ENCODE data around the gene SNRPA. TPM values are rescaled to one million over a fixed set of nuclear protein-coding genes. Genes with fewer than 3 reads are reported as not detected.

The SNRPA gene
- total RNA-seq, 1 donor from 2014 or later: 126 TPM

DNA sequence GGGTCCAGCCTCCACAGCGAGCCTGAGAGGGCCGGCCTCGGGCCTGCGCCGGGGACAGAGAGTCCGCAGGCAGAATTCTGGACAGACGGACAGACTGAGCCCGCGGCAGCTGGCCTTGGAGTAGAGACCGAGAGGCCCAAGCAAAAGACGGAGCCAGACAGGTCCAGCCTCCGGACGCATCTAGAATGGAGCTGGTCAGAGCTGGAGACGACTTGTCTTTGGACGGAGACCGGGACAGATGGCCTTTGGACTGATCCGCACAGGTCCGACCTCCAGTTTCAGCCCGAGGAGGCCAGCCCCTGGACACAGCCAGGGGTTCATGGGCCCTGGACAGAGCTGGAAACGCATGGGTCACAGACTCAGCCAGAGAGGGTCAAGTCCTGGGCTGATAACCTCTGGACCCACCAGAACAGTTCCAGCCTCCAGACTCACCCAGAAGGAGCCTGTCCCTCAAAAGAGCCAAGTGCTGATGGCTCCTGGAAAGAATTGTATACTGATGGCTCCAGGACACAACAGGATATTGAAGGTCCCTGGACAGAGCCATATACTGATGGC is 33.6 kb upstream of the SNRPA start:
- H3K9me3 Mint-ChIP-seq (ENCODE audit: low read depth): no peaks in the 10 kb centered on the region

DNA sequence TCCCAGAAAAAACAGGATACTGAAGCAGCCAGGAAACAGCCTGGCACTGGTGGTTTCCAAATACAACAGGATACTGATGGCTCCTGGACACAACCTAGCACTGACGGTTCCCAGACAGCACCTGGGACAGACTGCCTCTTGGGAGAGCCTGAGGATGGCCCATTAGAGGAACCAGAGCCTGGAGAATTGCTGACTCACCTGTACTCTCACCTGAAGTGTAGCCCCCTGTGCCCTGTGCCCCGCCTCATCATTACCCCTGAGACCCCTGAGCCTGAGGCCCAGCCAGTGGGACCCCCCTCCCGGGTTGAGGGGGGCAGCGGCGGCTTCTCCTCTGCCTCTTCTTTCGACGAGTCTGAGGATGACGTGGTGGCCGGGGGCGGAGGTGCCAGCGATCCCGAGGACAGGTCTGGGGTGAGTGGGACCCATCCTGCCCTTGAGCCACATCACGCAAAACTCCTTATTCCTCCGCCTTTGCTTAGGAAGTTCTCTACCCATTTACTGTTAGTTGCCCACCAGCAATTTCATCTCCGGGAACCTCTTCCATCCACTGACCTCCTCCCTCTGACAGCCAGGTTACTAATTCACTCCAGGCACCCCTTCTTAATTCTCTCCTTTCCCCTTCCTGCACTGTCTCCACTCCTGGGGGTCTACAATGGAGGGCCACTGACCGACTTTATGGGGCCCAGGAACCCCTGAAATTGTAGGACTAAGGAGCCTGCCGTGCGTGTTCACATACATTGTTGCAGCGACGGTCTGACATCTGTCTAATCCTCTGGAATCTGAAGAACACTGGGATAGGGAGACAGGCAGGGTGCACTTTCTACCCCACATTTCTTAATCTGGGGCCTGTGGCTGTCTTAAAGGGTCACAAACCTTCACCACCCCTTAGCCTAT is 32.9 kb upstream of the SNRPA start:
- H3K4me3 Mint-ChIP-seq (ENCODE audit: low read depth): peak overlapping the region; percentile 89
- no peaks in the 10 kb centered on the region for H3K9me3 Mint-ChIP-seq (ENCODE audit: low read depth)
- peak overlapping the region; percentile 98 for H3K27ac Mint-ChIP-seq
- no peaks in the 10 kb centered on the region for H3K27me3 Mint-ChIP-seq
- peaks cover 11% of the 10 kb centered on the region for H3K36me3 Mint-ChIP-seq (ENCODE audit: insufficient read depth)
- H3K4me1 Mint-ChIP-seq (ENCODE audit: low read depth): peaks cover 42% of the 10 kb centered on the region
- no peak for DNase-seq (ENCODE audit: low spot score, unreplicated experiment)
- TF ChIP-seq, protein P1, sequence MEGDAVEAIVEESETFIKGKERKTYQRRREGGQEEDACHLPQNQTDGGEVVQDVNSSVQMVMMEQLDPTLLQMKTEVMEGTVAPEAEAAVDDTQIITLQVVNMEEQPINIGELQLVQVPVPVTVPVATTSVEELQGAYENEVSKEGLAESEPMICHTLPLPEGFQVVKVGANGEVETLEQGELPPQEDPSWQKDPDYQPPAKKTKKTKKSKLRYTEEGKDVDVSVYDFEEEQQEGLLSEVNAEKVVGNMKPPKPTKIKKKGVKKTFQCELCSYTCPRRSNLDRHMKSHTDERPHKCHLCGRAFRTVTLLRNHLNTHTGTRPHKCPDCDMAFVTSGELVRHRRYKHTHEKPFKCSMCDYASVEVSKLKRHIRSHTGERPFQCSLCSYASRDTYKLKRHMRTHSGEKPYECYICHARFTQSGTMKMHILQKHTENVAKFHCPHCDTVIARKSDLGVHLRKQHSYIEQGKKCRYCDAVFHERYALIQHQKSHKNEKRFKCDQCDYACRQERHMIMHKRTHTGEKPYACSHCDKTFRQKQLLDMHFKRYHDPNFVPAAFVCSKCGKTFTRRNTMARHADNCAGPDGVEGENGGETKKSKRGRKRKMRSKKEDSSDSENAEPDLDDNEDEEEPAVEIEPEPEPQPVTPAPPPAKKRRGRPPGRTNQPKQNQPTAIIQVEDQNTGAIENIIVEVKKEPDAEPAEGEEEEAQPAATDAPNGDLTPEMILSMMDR (IDR thresholded peaks at IDR 0.05; ENCODE audit: unreplicated experiment): no peak

More for the DNA sequence above, 33.6 kb upstream of the SNRPA start:
- Mint-ChIP-seq H3K4me3 (ENCODE audit: low read depth) (peak overlapping the region; percentile 89), H3K36me3 (ENCODE audit: insufficient read depth) (peaks cover 12% of the 10 kb centered on the region), H3K27ac (peak overlapping the region; percentile 98), H3K4me1 (ENCODE audit: low read depth) (peaks cover 41% of the 10 kb centered on the region), H3K27me3 (no peaks in the 10 kb centered on the region)
- TF ChIP-seq, protein P1 (IDR thresholded peaks at IDR 0.05; ENCODE audit: unreplicated experiment): no peak
- DNase-seq (ENCODE audit: low spot score, unreplicated experiment): no peak

DNA sequence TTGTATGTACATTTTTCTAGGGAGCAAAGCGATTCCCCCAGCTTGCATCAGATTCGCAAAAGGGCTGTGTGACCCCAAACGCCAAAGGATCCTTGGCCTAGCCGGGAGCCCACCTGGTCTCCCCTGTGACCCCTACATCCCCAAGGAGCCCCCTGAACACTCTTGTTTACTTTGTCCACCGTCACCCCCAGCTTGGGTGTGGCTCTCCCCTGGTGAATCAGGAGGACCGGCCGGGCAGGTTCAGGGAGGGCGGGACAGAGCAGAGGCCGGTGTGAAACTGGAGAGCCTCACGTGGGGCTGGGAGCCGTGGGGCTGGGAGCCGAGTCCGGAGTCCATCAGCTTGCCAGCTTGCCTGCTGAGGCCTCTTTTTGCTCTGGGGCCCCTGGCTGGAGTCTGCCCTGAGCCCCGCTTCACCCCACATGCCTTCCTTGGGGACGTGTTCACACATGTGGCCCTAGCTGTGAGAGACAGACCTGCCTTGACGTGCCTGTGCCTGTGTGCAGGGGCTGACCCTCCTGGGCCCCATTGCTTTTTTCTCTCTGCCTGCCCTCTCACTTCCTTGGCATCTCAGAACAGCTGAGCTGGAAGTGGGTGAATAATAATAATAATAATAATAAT is 32.1 kb upstream of the SNRPA start:
- Mint-ChIP-seq H3K9me3 (ENCODE audit: low read depth) (no peaks in the 10 kb centered on the region), H3K4me1 (ENCODE audit: low read depth) (peaks cover 40% of the 10 kb centered on the region), H3K27me3 (no peaks in the 10 kb centered on the region), H3K36me3 (ENCODE audit: insufficient read depth) (peaks cover 12% of the 10 kb centered on the region), H3K4me3 (ENCODE audit: low read depth) (peak overlapping the region; percentile 89), H3K27ac (peak overlapping the region; percentile 98)
- TF ChIP-seq, protein P1 (IDR thresholded peaks at IDR 0.05; ENCODE audit: unreplicated experiment): no peak
- DNase-seq (ENCODE audit: low spot score, unreplicated experiment): peak; percentile 51

DNA sequence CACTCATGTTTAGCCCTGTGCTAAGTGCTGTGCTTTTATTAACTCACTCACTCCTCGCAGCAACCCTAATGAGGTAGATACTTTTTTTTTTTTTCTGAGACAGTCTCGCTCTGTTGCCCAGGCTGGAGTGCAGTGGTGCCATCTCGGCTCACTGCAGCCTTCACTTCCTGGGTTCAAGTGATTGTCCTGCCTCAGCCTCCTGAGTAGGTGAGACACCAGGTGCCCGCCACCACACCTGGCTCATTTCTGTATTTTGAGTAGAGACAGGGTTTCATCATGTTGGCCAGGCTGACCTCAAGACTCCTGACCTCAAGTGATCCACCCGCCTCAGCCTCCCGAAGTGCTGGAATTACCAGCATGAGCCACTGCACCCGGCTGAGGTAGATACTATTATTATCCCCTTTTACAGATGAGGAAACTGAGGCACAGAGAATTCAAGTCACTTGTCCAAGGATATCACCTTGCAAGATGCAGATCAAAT is 31.5 kb upstream of the SNRPA start:
- Mint-ChIP-seq H3K36me3 (ENCODE audit: insufficient read depth) (peaks cover 12% of the 10 kb centered on the region), H3K4me1 (ENCODE audit: low read depth) (peaks cover 38% of the 10 kb centered on the region), H3K9me3 (ENCODE audit: low read depth) (no peaks in the 10 kb centered on the region), H3K27me3 (no peaks in the 10 kb centered on the region), H3K27ac (peak overlapping the region; percentile 87), H3K4me3 (ENCODE audit: low read depth) (peak overlapping the region; percentile 89)
- DNase-seq (ENCODE audit: low spot score, unreplicated experiment): no peak
- TF ChIP-seq, protein P1 (IDR thresholded peaks at IDR 0.05; ENCODE audit: unreplicated experiment): no peak

DNA sequence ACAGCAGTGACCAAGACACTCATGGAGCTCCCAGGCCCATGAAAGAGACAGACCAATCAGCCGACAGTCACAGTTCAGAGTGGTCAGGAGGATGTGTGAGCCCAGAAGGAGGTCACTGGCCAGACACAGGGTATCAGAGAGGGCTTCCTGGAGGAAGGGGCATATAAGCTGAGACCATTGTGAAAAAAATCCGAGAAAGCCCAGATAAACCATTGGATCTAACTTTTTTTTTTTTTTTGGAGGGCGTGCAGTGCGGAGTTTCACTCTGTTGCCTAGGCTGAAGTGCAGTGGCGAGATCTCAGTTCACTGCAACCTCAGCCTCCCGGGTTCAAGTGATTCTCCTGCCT is 29.9 kb upstream of the SNRPA start:
- DNase-seq (ENCODE audit: low spot score, unreplicated experiment): no peak
- H3K4me1 Mint-ChIP-seq (ENCODE audit: low read depth): peaks cover 26% of the 10 kb centered on the region
- H3K27ac Mint-ChIP-seq: no peak overlapping the region
- H3K36me3 Mint-ChIP-seq (ENCODE audit: insufficient read depth): peaks cover 13% of the 10 kb centered on the region
- no peaks in the 10 kb centered on the region for H3K27me3 Mint-ChIP-seq
- TF ChIP-seq, protein P1 (IDR thresholded peaks at IDR 0.05; ENCODE audit: unreplicated experiment): no peak
- H3K4me3 Mint-ChIP-seq (ENCODE audit: low read depth): peak overlapping the region; percentile 63
- H3K9me3 Mint-ChIP-seq (ENCODE audit: low read depth): no peaks in the 10 kb centered on the region

Data from progenitor cell of endocrine pancreas (in vitro differentiated cells).